Esophagus squamous epithelium (tissue), 4 donors: ENCODE results near the gene ZDHHC8.

Source experiments
- POLR2A ChIP-seq, 4 donors: fragments of 450-650 bp; IDR thresholded peaks; one replicate each; pipeline ENCODE4 v1.6.1; 2017; ENCODE audit warnings: antibody characterized with exemption in 4 of 4, mild to moderate bottlenecking in 4 of 4, moderate library complexity in 3 of 4
- TF ChIP-seq, protein P1 (sequence below), 6 experiments: fragments of 450-650 bp in 4 of 6; fragments of 200-600 bp in 2 of 6; sonication (generic) in 2 of 6; IDR thresholded peaks; one replicate each; pipeline ENCODE4 v1.5.1; 2016 to 2019; ENCODE audit warnings: antibody characterized with exemption in 6 of 6, mild to moderate bottlenecking in 4 of 6, moderate library complexity in 4 of 6

DNA sequence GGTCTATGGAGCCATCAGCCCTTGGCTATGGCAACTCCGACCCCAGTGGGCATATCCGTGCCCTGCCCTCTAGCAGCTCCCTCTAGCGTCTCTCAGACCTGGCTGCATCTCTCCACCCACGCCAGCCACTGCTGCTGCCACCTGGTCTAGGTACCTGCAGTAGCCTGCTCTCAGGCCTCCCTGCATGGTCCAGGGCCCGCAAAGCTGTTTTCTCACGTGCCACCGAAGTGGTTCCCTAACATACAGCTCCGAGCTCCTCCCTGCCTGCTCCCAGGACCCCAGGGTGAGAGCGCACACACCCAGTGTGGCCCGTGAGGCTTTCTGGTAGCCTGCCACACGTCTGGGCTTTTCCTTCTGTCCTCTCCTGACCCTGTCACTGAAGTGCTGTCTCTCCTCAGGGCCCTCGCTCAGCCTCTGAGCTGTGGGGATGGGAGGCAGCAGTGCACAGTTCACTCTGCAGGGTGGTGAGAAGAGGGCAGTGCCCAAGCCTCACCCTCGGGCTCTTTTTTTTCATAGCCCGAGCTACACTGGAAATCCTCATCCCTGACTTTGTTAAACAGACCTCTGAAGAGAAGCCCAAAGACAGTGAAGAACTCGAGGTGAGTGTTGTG lies 37.3 kb upstream of the ZDHHC8 start:
- TF ChIP-seq, protein P1, sequence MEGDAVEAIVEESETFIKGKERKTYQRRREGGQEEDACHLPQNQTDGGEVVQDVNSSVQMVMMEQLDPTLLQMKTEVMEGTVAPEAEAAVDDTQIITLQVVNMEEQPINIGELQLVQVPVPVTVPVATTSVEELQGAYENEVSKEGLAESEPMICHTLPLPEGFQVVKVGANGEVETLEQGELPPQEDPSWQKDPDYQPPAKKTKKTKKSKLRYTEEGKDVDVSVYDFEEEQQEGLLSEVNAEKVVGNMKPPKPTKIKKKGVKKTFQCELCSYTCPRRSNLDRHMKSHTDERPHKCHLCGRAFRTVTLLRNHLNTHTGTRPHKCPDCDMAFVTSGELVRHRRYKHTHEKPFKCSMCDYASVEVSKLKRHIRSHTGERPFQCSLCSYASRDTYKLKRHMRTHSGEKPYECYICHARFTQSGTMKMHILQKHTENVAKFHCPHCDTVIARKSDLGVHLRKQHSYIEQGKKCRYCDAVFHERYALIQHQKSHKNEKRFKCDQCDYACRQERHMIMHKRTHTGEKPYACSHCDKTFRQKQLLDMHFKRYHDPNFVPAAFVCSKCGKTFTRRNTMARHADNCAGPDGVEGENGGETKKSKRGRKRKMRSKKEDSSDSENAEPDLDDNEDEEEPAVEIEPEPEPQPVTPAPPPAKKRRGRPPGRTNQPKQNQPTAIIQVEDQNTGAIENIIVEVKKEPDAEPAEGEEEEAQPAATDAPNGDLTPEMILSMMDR (IDR thresholded peaks at IDR 0.05), result no peak
- no peak for TF ChIP-seq POLR2A (IDR thresholded peaks at IDR 0.05)
